Activated CD4-positive, alpha-beta T cell treated with anti-CD3 and anti-CD28 coated beads for 36 hours (primary cell): ENCODE results near the gene UBAP2. TPM values are rescaled to one million over a fixed set of nuclear protein-coding genes. Genes with fewer than 3 reads are reported as not detected.

Source experiments
- ATAC-seq: fragments of 200-7000 bp; cut with Tn5 transposase; one replicate; pipeline ENCODE4 v1.10.0; 2021; ENCODE audit warnings: mild to moderate bottlenecking, moderate library complexity
- CTCF ChIA-PET: fragments of 350-600 bp; sonication (Branson Sonifier 250); formaldehyde crosslinking; loops from one replicate; lab custom pipeline; 2021; ENCODE audit warnings: antibody characterized with exemption; lab: Charles Lee
- POLR2A ChIA-PET: fragments of 350-600 bp; sonication (Branson Sonifier 250); formaldehyde crosslinking; loops from one replicate; lab custom pipeline; 2021; ENCODE audit warnings: antibody characterized with exemption, inconsistent platforms; lab: Charles Lee
- DNase-seq: peaks from one replicate; pipeline ENCODE4 v3.0.0-alpha.2; 2020
- H3K27ac Mint-ChIP-seq: one replicate; pipeline ENCODE4 v1.8.0; 2021; ENCODE audit warnings: mixed read lengths
- H3K27me3 Mint-ChIP-seq: one replicate; pipeline ENCODE4 v1.8.0; 2021; ENCODE audit warnings: mixed read lengths
- H3K36me3 Mint-ChIP-seq: one replicate; pipeline ENCODE4 v1.8.0; 2021; ENCODE audit warnings: low read depth, mixed read lengths
- H3K4me1 Mint-ChIP-seq: one replicate; pipeline ENCODE4 v1.8.0; 2021; ENCODE audit warnings: mixed read lengths
- H3K4me3 Mint-ChIP-seq: one replicate; pipeline ENCODE4 v1.8.0; 2021; ENCODE audit warnings: mild to moderate bottlenecking, moderate library complexity, mixed read lengths
- H3K9me3 Mint-ChIP-seq: one replicate; pipeline ENCODE4 v1.8.0; 2021; ENCODE audit warnings: low read depth, mixed read lengths
- intact Hi-C, 2 experiments: fragments of 100-400 bp; cut with DNase I in 1 of 2; cut with micrococcal nuclease in 1 of 2; formaldehyde crosslinking; loops; one replicate each; pipeline versions ENCODE4 v1.14.2 to v1.15.1; 2022 to 2024; cut with DNase I, micrococcal nuclease
- total RNA-seq, 2 experiments: library from RNA; stranded (reverse); gene quantifications; one replicate each; pipeline ENCODE4 v1.2.3, GENCODE V29; 2021

Gene UBAP2
- total RNA-seq, 2 experiments from 2014 or later: 42.7 to 50.8 TPM

GRCh38 chr9:33877727-33878489 is 170.8 kb downstream of the UBAP2 start:
- DNase-seq (no peak), ATAC-seq (no peak)
- peaks cover 9% of the 10 kb centered on the region for H3K36me3 Mint-ChIP-seq
- no peaks in the 10 kb centered on the region for H3K9me3 Mint-ChIP-seq
- CTCF ChIA-PET: interaction anchor here (1.5 kb wide), 1 partner anchor 254 kb away, joined by 4 read pairs; no protein-coding TSS in a partner anchor
- H3K27me3 Mint-ChIP-seq: no peaks in the 10 kb centered on the region
- peaks cover 44% of the 10 kb centered on the region for H3K4me1 Mint-ChIP-seq
- H3K4me3 Mint-ChIP-seq: no peak overlapping the region
- intact Hi-C loops: no loop called here
- H3K27ac Mint-ChIP-seq: no peak overlapping the region
- POLR2A ChIA-PET: interaction anchor here (1.1 kb wide), 1 partner anchor 61 kb away, joined by 3 read pairs; no protein-coding TSS in a partner anchor

Other genes with a start within 250 kb of the UBAP2 start
- gene UBE2R2, start 231.7 kb downstream of the UBAP2 start, total RNA-seq: 10 to 100 TPM; 47.7 to 49.5 TPM
- 10 to 100 TPM; 34.6 to 35.0 TPM for gene DCAF12, start 77.8 kb upstream of the UBAP2 start, total RNA-seq
- 10 to 100 TPM; 29.5 to 43.3 TPM for gene UBAP1, start 130.2 kb upstream of the UBAP2 start, total RNA-seq